ENCODE results near the gene RACGAP1.

DNA sequence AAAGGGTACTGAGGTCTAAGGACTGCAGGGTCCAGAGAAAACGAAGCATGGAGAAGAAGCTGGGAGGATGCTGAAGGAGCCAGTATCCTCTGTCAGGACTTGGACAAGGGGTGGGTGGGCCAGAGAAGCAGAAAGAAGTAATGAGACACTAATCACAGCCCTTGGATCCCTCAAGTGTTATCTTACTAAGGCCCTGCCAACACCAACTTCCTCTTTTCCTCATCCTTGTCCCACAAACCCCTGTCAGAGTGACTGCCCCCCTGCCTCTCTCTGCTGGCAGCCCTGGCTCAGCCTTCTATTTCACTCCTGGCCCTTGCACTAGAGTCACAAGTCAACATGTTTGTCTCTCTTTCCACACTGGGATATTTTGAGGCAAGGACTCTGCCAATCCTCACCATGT is 28.3 kb upstream of the RACGAP1 start:
- TF ChIP-seq CTCF (IDR thresholded peaks at IDR 0.05; ENCODE audit: low read length) (no peak), EZH2 (IDR thresholded peaks at IDR 0.05; ENCODE audit: borderline replicate concordance, low read length) (no peak)
